Activated CD4-positive, alpha-beta T cell treated with anti-CD3 and anti-CD28 coated beads for 48 hours (primary cell): Measurements from ENCODE around the gene PHOX2B.
"Not testable (repeated sequence)": the region's sequence is repeated elsewhere in the genome, so short reads cannot be mapped to it uniquely, and the experiment has no call there.

Experiments
- DNase-seq: peaks from one replicate; pipeline ENCODE4 v3.0.0-alpha.2; 2020

The PHOX2B gene

GRCh38 chr4:41747230-41748055, 1.1 kb downstream of the PHOX2B start:
- DNase-seq = no peak

DNA sequence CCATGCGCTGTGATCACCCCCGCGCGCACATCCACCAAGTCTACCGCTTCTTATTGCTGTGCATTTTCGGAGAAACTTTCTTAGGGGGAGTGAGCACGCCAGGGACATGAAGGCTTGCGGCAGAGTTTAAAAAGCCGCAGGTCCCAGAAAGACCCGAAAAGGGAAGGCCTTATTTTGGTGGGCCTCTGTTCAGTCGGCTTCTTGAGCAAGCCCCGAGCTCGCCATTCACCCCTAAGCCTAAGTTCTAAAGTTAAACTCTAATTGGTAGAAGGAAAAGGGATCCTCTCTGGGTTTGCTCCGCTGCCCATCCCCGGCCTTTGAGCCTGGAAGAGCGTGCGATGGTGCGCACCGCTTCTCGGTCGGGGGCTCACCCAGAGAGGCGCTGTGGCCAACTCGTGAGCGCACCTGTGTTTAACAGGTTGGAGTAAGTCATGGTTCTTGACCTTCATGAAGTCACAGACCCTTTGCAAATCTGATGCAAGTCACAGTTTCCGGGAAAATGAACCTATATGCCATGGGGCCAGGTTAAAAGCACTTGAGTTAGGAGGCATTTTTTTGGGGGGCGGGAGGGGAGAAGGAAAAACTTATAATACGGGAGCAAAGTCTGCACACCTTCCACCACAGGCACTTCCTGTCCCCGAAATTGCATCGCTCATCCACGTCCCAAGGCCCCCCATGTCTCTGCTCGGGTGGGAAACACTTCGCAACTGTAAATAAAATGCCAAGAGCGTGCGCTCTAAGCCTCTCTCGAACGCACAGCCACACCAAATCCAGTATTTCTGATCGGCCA, 1.9 kb downstream of the PHOX2B start:
- DNase-seq = no peak

DNA sequence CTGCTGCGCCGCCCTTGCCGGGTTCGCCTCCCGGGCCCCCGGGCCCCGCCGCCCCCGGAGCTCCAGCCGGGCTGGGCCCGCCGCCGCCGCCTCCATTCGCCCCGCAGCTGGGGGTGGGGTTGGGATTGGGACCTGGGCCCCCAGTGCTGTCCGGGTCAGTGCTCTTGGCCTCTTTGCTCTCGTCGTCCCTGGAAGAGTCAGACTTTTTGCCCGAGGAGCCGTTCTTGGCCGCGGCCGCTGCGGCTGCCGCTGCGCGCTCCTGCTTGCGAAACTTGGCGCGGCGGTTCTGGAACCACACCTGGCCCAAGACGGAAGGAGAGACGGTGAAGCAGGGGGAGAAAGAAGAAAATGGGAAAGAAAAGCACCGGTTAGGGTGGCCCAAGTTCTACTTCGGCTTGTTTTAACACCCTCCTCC, 2.5 kb downstream of the PHOX2B start:
- DNase-seq = no peak

DNA sequence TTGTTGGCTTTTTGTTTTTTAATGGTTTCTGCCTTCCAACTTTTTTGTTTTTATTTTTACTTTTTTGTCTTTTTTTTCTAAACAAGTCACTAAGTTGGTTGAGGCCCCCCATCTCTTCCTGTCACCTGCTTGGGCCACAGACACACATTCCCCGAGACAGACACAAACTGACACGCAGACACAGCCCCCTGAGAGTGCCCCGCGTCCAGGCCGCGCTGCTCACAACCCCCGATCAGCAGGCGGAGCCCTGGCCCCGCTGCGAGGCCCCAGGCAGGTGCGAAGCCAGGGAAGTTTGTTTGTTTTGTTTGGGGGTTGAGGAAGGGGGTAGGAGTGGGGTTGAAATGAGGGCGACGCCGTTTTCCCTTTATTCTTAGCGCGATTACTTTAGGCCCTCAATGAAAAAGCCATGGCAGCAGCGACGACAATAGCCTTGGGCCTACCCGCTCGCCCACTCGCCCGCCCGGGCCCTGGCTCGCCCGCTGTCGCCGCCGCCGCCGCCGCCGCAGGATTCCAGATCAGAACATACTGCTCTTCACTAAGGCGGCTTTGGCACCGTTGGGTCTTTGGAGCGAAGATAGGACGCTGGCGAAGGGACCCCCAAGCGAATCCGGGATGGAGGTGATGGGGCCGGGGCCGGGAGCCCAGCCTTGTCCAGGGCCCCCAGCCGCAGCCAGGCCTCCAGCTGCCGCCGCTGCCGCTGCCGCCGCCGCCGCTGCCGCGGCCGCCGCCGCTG, 3.1 kb downstream of the PHOX2B start:
- no peak for DNase-seq

DNA sequence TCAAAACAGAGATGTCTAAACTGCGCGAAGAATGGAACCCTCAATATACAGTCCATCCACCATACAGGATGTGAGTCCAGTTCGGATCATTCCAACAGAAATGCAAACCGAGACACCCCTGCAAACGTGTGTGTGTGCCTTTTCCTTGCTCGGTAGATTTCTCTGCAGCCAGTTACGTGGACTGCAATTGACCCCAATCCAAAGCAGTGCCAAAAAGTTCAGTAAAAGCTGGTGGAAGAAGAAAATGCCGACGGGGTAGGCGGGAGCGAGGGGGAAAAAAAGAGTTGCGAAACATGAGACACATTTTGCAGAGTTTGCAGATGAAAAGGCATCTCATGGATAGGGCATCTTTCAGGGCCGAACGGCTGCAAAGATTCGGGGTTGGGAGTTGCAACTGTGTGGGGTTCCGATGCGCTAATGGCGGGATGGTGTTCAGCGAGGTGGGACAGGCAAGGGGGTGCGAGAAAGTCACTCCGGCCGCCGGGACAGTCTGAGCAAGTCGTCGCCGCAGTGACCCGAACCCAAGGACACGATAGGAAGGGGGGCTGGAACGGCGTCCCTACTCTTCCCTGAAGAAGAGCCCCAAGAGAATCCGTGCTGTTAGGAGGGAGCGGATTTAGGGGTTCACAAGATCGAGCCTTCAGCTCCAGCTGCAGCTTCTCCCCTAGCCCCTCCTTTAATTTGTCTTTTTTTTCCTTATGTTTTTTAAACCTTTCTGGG, 3.8 kb downstream of the PHOX2B start:
- DNase-seq = no peak

- no peak for DNase-seq
These were observed 7.2 kb downstream of the PHOX2B start for GRCh38 chr4:41741354-41741753.

- not testable (repeated sequence) for DNase-seq
These were observed 11.0 kb downstream of the PHOX2B start for GRCh38 chr4:41737491-41737890.

DNA sequence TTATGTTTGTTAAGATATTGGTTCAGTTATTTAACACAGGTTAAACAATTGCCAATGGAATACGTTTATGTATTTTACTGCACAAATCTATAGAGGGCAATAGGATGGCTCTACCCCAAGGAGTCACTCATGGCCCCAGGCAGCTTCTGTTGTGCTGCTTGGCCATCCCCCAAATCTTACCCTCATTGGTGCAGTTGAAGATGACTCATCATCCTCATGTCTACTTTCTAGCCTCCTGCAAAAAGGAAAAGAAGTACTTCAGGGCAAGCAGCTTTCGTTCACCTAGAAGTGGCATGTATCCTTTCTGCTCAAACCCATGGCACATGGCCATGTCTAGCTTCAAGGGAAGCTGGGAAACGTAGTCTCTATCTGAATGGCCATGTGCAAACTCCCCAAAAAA, 14.2 kb downstream of the PHOX2B start:
- DNase-seq = no peak

DNA sequence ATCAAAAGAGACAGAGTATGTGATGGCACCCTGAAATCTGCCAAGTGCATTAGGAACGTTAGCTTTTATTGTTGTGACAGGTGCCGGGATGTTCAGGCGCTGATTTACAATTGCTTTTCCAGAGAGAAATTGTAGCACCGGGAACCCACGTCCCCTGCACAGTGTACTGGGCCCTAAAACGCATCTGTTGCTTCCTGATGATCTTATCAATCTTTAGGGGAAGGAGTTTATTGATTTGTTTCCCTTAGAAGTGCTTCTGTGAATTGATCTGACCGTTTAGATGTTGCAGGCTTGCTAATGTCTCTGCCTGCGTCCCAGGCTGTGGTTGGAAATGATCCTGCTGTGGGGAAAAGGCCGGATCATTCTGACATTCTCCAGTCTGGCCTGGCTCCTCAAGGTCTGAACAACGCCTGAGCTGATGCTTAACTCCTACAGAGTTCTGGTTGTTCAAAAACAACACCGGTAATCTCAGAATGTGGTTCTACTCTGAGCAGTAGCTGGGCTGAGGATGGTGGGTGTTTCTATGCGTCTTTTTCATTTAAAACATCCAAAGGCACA, 16.9 kb downstream of the PHOX2B start:
- DNase-seq = no peak

GRCh38 chr4:41728573-41728913, 20.0 kb downstream of the PHOX2B start:
- DNase-seq = no peak

GRCh38 chr4:41727861-41728572, 20.5 kb downstream of the PHOX2B start:
- DNase-seq = no peak

GRCh38 chr4:41725254-41725653, 23.3 kb downstream of the PHOX2B start:
- DNase-seq = no peak

DNA sequence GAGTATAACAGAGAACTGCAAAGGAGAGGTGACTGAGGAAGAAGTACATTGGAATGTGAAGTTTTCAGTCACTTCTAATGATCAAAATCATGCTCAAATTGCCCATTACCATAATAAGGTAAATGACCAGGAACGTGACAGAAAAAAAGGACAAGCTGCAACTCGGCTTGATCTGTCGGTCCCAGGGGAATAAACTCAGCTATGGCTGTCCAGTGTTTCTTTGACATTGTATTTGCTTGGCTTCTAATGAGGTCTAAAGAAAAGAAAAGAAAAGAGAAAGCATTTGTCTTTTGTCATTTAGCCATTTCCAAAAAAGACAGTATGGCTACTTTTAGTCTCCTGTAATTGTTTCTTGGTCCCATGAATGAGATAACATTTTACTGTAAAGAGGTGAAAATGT, 25.2 kb downstream of the PHOX2B start:
- DNase-seq = no peak

- DNase-seq = no peak
These were observed 26.3 kb downstream of the PHOX2B start for GRCh38 chr4:41722181-41722580.

DNA sequence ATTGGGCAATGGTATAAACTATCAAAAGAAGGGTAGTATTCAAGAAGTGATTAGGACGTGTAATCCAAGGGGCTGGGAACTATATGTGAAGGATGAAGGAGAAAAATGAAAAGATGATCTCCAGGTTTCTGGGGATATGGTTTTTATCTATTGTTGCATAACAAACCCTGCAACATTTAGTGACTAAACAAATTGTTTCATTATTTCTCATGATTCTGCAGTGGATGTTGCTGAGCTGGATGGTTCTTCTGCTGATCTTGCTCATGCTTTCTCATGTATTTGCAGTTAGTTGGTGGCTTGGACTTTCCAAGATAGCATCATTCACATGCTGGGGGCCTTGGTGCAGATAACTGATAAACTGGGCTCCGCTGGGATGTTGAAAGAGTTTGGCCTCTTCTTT, 29.1 kb downstream of the PHOX2B start:
- DNase-seq = no peak

GRCh38 chr4:41718907-41719306, 29.6 kb downstream of the PHOX2B start:
- no peak for DNase-seq

DNA sequence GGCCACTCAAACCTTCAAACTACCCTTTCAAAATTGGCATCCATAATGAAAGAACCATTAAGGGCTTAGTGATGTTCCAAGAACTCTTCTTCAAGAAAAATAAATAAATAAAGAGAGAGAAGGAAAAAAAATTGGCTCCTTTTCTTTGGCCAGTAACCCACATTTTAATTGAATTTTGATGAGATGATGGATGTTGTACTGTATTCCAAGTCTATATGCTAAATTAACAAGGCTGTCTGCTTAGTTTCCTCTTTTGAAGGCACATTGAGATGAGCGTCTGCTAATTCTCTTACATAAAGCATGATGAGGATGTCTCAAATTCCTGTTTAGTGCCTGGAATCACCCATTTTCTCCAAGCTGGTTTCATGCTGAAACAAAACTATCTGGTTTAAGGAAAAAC, 33.4 kb downstream of the PHOX2B start:
- DNase-seq = no peak

- DNase-seq = no peak
These were observed 34.0 kb downstream of the PHOX2B start for GRCh38 chr4:41714364-41715000.

- DNase-seq = no peak
These were observed 34.8 kb downstream of the PHOX2B start for GRCh38 chr4:41713768-41714167.

DNA sequence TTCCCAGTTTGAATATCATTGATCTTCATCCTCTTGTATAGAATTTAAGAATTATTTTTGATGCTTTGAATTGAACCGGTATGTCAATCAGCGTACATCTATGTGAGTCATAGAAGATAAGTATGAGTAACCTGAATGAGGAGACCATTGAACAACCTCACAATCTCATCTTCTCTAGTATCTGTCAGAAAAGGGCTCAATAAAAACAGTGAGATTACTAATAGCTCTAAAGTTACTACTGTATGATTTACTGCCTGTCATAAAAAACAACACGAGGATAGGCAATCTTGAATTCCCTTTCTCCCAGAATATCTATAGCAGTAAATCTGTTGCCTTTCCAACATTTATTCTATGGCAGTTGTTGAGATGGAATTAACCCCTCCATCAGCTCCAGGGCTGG, 36.1 kb downstream of the PHOX2B start:
- DNase-seq = no peak

DNA sequence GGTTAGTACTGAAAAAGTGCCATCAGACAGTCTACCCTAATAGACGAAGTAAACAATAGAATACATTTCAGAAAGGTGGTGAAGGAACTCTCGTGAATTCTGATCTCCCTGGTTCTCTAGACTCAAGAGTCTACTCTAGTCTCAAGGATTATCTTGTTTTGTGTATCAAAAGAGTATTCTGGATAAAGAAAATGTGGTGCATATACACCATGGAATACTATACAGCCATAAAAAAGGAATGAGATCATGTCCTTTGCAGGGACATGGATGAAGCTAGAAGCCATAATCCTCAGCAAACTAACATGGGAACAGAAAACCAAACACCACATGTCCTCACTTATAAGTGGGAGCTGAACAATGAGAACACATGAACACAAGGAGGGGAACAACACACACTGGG, 36.9 kb downstream of the PHOX2B start:
- DNase-seq = not testable (repeated sequence)
